RWPE2 (cell line): Measurements from ENCODE around the gene MLKL.

ENCODE experiments used
- ATAC-seq: fragments of 200-7000 bp; cut with Tn5 transposase; 3 replicates; pipeline ENCODE4 v1.9.1; 2021; ENCODE audit warnings: low read depth
- DNase-seq: peaks from one replicate; pipeline ENCODE4 v3.0.0-alpha.2; 2020; ENCODE audit warnings: low spot score
- H3K27ac ChIP-seq: fragments of 450-650 bp; 2 replicates; pipeline ENCODE4 v1.5.1; 2017; ENCODE audit warnings: mild to moderate bottlenecking; ENCODE audit not compliant: poor library complexity, severe bottlenecking
- H3K27me3 ChIP-seq: fragments of 250-450 bp; sonication (Bioruptor Pico); 2 replicates; pipeline ENCODE4 v1.5.1; 2021; ENCODE audit warnings: mild to moderate bottlenecking, moderate library complexity; ENCODE audit not compliant: insufficient read depth, poor library complexity, severe bottlenecking
- H3K36me3 ChIP-seq: fragments of 250-450 bp; sonication (Bioruptor Pico); 2 replicates; pipeline ENCODE4 v1.5.1; 2020; ENCODE audit warnings: low read depth, mild to moderate bottlenecking, moderate library complexity
- H3K4me1 ChIP-seq: fragments of 250-450 bp; sonication (Bioruptor Pico); 2 replicates; pipeline ENCODE4 v1.5.1; 2021; ENCODE audit warnings: mild to moderate bottlenecking, moderate library complexity; ENCODE audit not compliant: insufficient read depth, poor library complexity, severe bottlenecking
- H3K4me3 ChIP-seq: fragments of 250-450 bp; sonication (Bioruptor Pico); 2 replicates; pipeline ENCODE4 v1.5.1; 2021; ENCODE audit warnings: mild to moderate bottlenecking, moderate library complexity; ENCODE audit not compliant: severe bottlenecking
- H3K9me3 ChIP-seq: fragments of 250-450 bp; sonication (Bioruptor Pico); 2 replicates; pipeline ENCODE4 v1.5.1; 2021; ENCODE audit warnings: mild to moderate bottlenecking, moderate library complexity; ENCODE audit not compliant: severe bottlenecking
- CTCF ChIP-seq: fragments of 450-650 bp; IDR thresholded peaks from one replicate; pipeline ENCODE4 v1.5.1; 2017; ENCODE audit warnings: mild to moderate bottlenecking, moderate library complexity; ENCODE audit not compliant: poor library complexity, severe bottlenecking

Gene MLKL

GRCh38 chr16:74691093-74691855 is 9.4 kb downstream of the MLKL start:
- no peak overlapping the region for H3K27ac ChIP-seq
- no peaks in the 10 kb centered on the region for H3K9me3 ChIP-seq
- peaks cover 4% of the 10 kb centered on the region for H3K4me1 ChIP-seq
- ATAC-seq, result no peak
- peaks cover 77% of the 10 kb centered on the region for H3K36me3 ChIP-seq
- no peak overlapping the region for H3K4me3 ChIP-seq
- no peak for DNase-seq
- H3K27me3 ChIP-seq, result no peaks in the 10 kb centered on the region
- no peak for TF ChIP-seq CTCF

GRCh38 chr16:74682556-74682955 is 18.1 kb downstream of the MLKL start:
- ATAC-seq (no peak), DNase-seq (no peak)
- H3K4me1 ChIP-seq, result no peaks in the 10 kb centered on the region
- H3K27me3 ChIP-seq, result no peaks in the 10 kb centered on the region
- no peaks in the 10 kb centered on the region for H3K9me3 ChIP-seq
- H3K27ac ChIP-seq, result no peak overlapping the region
- H3K36me3 ChIP-seq, result peaks cover 69% of the 10 kb centered on the region
- TF ChIP-seq CTCF, result no peak
- no peak overlapping the region for H3K4me3 ChIP-seq

GRCh38 chr16:74680681-74681080 is 20.0 kb downstream of the MLKL start:
- no peak for TF ChIP-seq CTCF
- ATAC-seq, result no peak
- no peak for DNase-seq
- no peak overlapping the region for H3K4me3 ChIP-seq
- no peaks in the 10 kb centered on the region for H3K27me3 ChIP-seq
- peaks cover 61% of the 10 kb centered on the region for H3K36me3 ChIP-seq
- no peak overlapping the region for H3K27ac ChIP-seq
- no peaks in the 10 kb centered on the region for H3K9me3 ChIP-seq
- no peaks in the 10 kb centered on the region for H3K4me1 ChIP-seq

- Histone ChIP-seq H3K36me3 (peaks cover 59% of the 10 kb centered on the region), H3K27ac (no peak overlapping the region), H3K4me3 (no peak overlapping the region), H3K4me1 (no peaks in the 10 kb centered on the region), H3K9me3 (no peaks in the 10 kb centered on the region), H3K27me3 (no peaks in the 10 kb centered on the region)
- TF ChIP-seq CTCF, result no peak
- DNase-seq (no peak), ATAC-seq (no peak)
Measured at GRCh38 chr16:74679983-74680382, 20.7 kb downstream of the MLKL start.

- no peak for ATAC-seq
- H3K4me3 ChIP-seq, result no peak overlapping the region
- no peaks in the 10 kb centered on the region for H3K27me3 ChIP-seq
- peaks cover 44% of the 10 kb centered on the region for H3K36me3 ChIP-seq
- no peaks in the 10 kb centered on the region for H3K4me1 ChIP-seq
- H3K27ac ChIP-seq, result no peak overlapping the region
- TF ChIP-seq CTCF, result no peak
- H3K9me3 ChIP-seq, result no peaks in the 10 kb centered on the region
- DNase-seq, result no peak
Measured at GRCh38 chr16:74677868-74678267, 22.8 kb downstream of the MLKL start.
